Lung (tissue), 16 donors: ENCODE measurements around the gene PIAS1. TPM values are rescaled to one million over a fixed set of nuclear protein-coding genes. Genes with fewer than 3 reads are reported as not detected.
A peak's percentile ranks its signal among the peaks of the same experiment; 100 is the strongest.
"Not testable (repeated sequence)": the region's sequence is repeated elsewhere in the genome, so short reads cannot be mapped to it uniquely, and the experiment has no call there.

Experiments
- ATAC-seq: fragments of 200-7000 bp; cut with Tn5 transposase; one replicate; pipeline ENCODE4 v1.9.1; 2020; ENCODE audit warnings: moderate number of reproducible peaks; ENCODE audit not compliant: insufficient read depth, low FRiP score
- DNase-seq, 3 donors: peaks; one replicate each; pipeline ENCODE4 v3.0.0-alpha.2; 2013 to 2017
- H3K27ac ChIP-seq, 2 donors: one replicate each; pipeline ENCODE4 v1.5.1; 2013; ENCODE audit warnings: mild to moderate bottlenecking in 2 of 2, moderate library complexity in 2 of 2, control low read depth in 1 of 2, inconsistent platforms in 1 of 2, low read depth in 1 of 2, low read length in 1 of 2
- H3K27me3 ChIP-seq, 3 donors: one replicate each; pipeline ENCODE4 v1.5.1; 2013; ENCODE audit warnings: low read length in 2 of 3; ENCODE audit not compliant: control insufficient read depth in 3 of 3, insufficient read depth in 3 of 3
- H3K36me3 ChIP-seq, 4 donors: one replicate each; pipeline ENCODE4 v1.5.1; 2013; ENCODE audit warnings: low read length in 4 of 4, mild to moderate bottlenecking in 1 of 4, moderate library complexity in 1 of 4; ENCODE audit not compliant: control insufficient read depth in 4 of 4, insufficient read depth in 4 of 4
- H3K4me1 ChIP-seq, 5 donors: one replicate each; pipeline ENCODE4 v1.5.1; 2013; ENCODE audit warnings: low read length in 5 of 5, mild to moderate bottlenecking in 2 of 5, moderate library complexity in 1 of 5; ENCODE audit not compliant: control insufficient read depth in 5 of 5, insufficient read depth in 5 of 5
- H3K4me3 ChIP-seq: one replicate; pipeline ENCODE4 v1.5.1; 2013; ENCODE audit warnings: mild to moderate bottlenecking, control low read depth, moderate library complexity
- H3K9ac ChIP-seq, 2 donors: one replicate each; pipeline ENCODE4 v1.5.1; 2013; ENCODE audit warnings: low read length in 2 of 2, control low read depth in 1 of 2; ENCODE audit not compliant: insufficient read depth in 1 of 2
- H3K9me3 ChIP-seq, 4 donors: one replicate each; pipeline ENCODE4 v1.5.1; 2013; ENCODE audit warnings: low read length in 3 of 4, mild to moderate bottlenecking in 1 of 4, moderate library complexity in 1 of 4; ENCODE audit not compliant: control insufficient read depth in 4 of 4, insufficient read depth in 3 of 4
- CTCF ChIP-seq: IDR thresholded peaks from 2 replicates; pipeline ENCODE4 v1.5.1; 2012; ENCODE audit warnings: mild to moderate bottlenecking; ENCODE audit errors: control extremely low read depth, extremely low read depth
- WGBS, 2 donors: extraction: QIAGEN DNeasy Blood & Tissue Kit; methylation state at CpG; one replicate each; pipeline ENCODE4 v1.1.7; 2013; 5-methylcytosine and 5-hydroxymethylcytosine counted together
- long read RNA-seq, 5 donors: transcript quantifications; one replicate each; lab custom pipeline, GENCODE V29; 2026
- polyA plus RNA-seq, 2 donors: library from polyadenylated mRNA; stranded (reverse); fragments of 200-250 nt; gene quantifications; one replicate each; pipeline ENCODE4 v1.2.1, GENCODE V29; 2013
- total RNA-seq, 2 donors: library from RNA; depleted of rRNA in 1 of 2; stranded (reverse); fragments of >200 nt in 1 of 2; gene quantifications; one replicate each; pipeline ENCODE4 v1.2.1, GENCODE V29; 2014 to 2021
- donor health status: control.
- donor health status: control.
- donor health status: Bipolar disorder and iron deficiency.
- donor health status: healthy.
- donor health status: DM: yes; HTN: yes; CAD: no.

Gene PIAS1
- total RNA-seq, result 100 to 1,000 TPM in 1 of 2 donors, 10 to 100 TPM in 1; 42.2 to 157 TPM
- polyA plus RNA-seq, result 10 to 100 TPM; 14.6 to 18.6 TPM
- long read RNA-seq, donor 1, full-length matches to known transcripts, result 8 of 46 reads
- long read RNA-seq, donor 1, partial matches to known transcripts, result 38 of 46 reads
- long read RNA-seq, donor 1, other reads (novel, unspliced or antisense), result 0 of 46 reads
- long read RNA-seq, donor 2, partial matches to known transcripts, result 10 of 10 reads
- long read RNA-seq, donor 2, other reads (novel, unspliced or antisense), result 0 of 10 reads
- long read RNA-seq, donor 3, full-length matches to known transcripts, result 5 of 31 reads
- long read RNA-seq, donor 3, partial matches to known transcripts, result 26 of 31 reads
- long read RNA-seq, donor 3, other reads (novel, unspliced or antisense), result 0 of 31 reads
- long read RNA-seq, donor 4, full-length matches to known transcripts, result 2 of 20 reads
- long read RNA-seq, donor 4, partial matches to known transcripts, result 13 of 20 reads
- long read RNA-seq, donor 4, other reads (novel, unspliced or antisense), result 5 of 20 reads
- long read RNA-seq, donor 5, full-length matches to known transcripts, result 7 of 56 reads
- long read RNA-seq, donor 5, partial matches to known transcripts, result 49 of 56 reads
- long read RNA-seq, donor 5, other reads (novel, unspliced or antisense), result 0 of 56 reads

- DNase-seq (peak; percentile 95 to 96 (median 96)), ATAC-seq (peak; percentile 97)
- Histone ChIP-seq H3K36me3 (no peaks in the 10 kb centered on the region), H3K4me1 (peaks cover 0 to 27% (median 6%) of the 10 kb centered on the region in 5 donors), H3K27ac (peak within 1 kb of the TSS; percentile 96 to 97), H3K9me3 (no peaks in the 10 kb centered on the region), H3K9ac (peak within 1 kb of the TSS; percentile 77 to 81), H3K4me3 (peak within 1 kb of the TSS; percentile 93), H3K27me3 (no peaks in the 10 kb centered on the region)
- TF ChIP-seq CTCF, result no peak
- 1 to 2% methylated on average over 50 to 72 of the region's 72 CpGs for WGBS, 2 donors
Measured at GRCh38 chr15:68053701-68054627, at the start of gene PIAS1. TSS of gene PIAS1 (plus strand) at chr15:68054315. CDS start at chr15:68054327, 12 bp downstream.

GRCh38 chr15:68007642-68008041, 46.5 kb upstream of the PIAS1 start:
- not testable (repeated sequence) for ATAC-seq, H3K9ac ChIP-seq, H3K9me3 ChIP-seq, DNase-seq, H3K4me1 ChIP-seq, H3K36me3 ChIP-seq, H3K27ac ChIP-seq, H3K4me3 ChIP-seq, H3K27me3 ChIP-seq
- WGBS, 2 donors, result 94 to 98% methylated on average over 5 of the region's 5 CpGs

- 85 to 88% methylated on average over 14 of the region's 14 CpGs for WGBS, 2 donors
- no peak for TF ChIP-seq CTCF
- ATAC-seq (no peak), DNase-seq (no peak)
- H3K4me1 ChIP-seq, result no peaks in the 10 kb centered on the region
- H3K4me3 ChIP-seq, result no peak overlapping the region
- no peak overlapping the region for H3K27ac ChIP-seq
- no peaks in the 10 kb centered on the region for H3K9me3 ChIP-seq
- no peaks in the 10 kb centered on the region for H3K36me3 ChIP-seq
- H3K27me3 ChIP-seq, result no peaks in the 10 kb centered on the region
- H3K9ac ChIP-seq, result peak overlapping the region in 1 of 2 donors; percentile 25
Measured at GRCh38 chr15:68010361-68011153, 43.6 kb upstream of the PIAS1 start.
